Activated CD4-positive, alpha-beta T cell treated with anti-CD3 and anti-CD28 coated beads for 36 hours (primary cell): ENCODE measurements around the gene CEP72. TPM values are rescaled to one million over a fixed set of nuclear protein-coding genes. Genes with fewer than 3 reads are reported as not detected.

ENCODE experiments used
- ATAC-seq: fragments of 200-7000 bp; cut with Tn5 transposase; one replicate; pipeline ENCODE4 v1.10.0; 2021; ENCODE audit warnings: mild to moderate bottlenecking, moderate library complexity
- CTCF ChIA-PET: fragments of 350-600 bp; sonication (Branson Sonifier 250); formaldehyde crosslinking; loops from one replicate; lab custom pipeline; 2021; ENCODE audit warnings: antibody characterized with exemption; lab: Charles Lee
- POLR2A ChIA-PET: fragments of 350-600 bp; sonication (Branson Sonifier 250); formaldehyde crosslinking; loops from one replicate; lab custom pipeline; 2021; ENCODE audit warnings: antibody characterized with exemption, inconsistent platforms; lab: Charles Lee
- DNase-seq: peaks from one replicate; pipeline ENCODE4 v3.0.0-alpha.2; 2020
- H3K27ac Mint-ChIP-seq: one replicate; pipeline ENCODE4 v1.8.0; 2021; ENCODE audit warnings: mixed read lengths
- H3K27me3 Mint-ChIP-seq: one replicate; pipeline ENCODE4 v1.8.0; 2021; ENCODE audit warnings: mixed read lengths
- H3K36me3 Mint-ChIP-seq: one replicate; pipeline ENCODE4 v1.8.0; 2021; ENCODE audit warnings: low read depth, mixed read lengths
- H3K4me1 Mint-ChIP-seq: one replicate; pipeline ENCODE4 v1.8.0; 2021; ENCODE audit warnings: mixed read lengths
- H3K4me3 Mint-ChIP-seq: one replicate; pipeline ENCODE4 v1.8.0; 2021; ENCODE audit warnings: mild to moderate bottlenecking, moderate library complexity, mixed read lengths
- H3K9me3 Mint-ChIP-seq: one replicate; pipeline ENCODE4 v1.8.0; 2021; ENCODE audit warnings: low read depth, mixed read lengths
- intact Hi-C, 2 experiments: fragments of 100-400 bp; cut with DNase I in 1 of 2; cut with micrococcal nuclease in 1 of 2; formaldehyde crosslinking; loops; one replicate each; pipeline versions ENCODE4 v1.14.2 to v1.15.1; 2022 to 2024; cut with DNase I, micrococcal nuclease
- total RNA-seq, 2 experiments: library from RNA; stranded (reverse); gene quantifications; one replicate each; pipeline ENCODE4 v1.2.3, GENCODE V29; 2021

CEP72 gene
- total RNA-seq, 2 experiments from 2014 or later: 23.7 to 26.4 TPM

- Mint-ChIP-seq H3K27ac (no peak overlapping the region), H3K36me3 (peaks cover 31% of the 10 kb centered on the region), H3K27me3 (no peaks in the 10 kb centered on the region), H3K9me3 (no peaks in the 10 kb centered on the region), H3K4me3 (no peak overlapping the region), H3K4me1 (no peaks in the 10 kb centered on the region)
- intact Hi-C loops: no loop called here
- ATAC-seq: no peak
- CTCF ChIA-PET: no interaction called here
- DNase-seq: no peak
- POLR2A ChIA-PET: no interaction called here
These were observed 42.1 kb downstream of the CEP72 start for GRCh38 chr5:654071-654778.

- intact Hi-C loops: no loop called here
- CTCF ChIA-PET: no interaction called here
- Mint-ChIP-seq H3K4me1 (no peaks in the 10 kb centered on the region), H3K9me3 (no peaks in the 10 kb centered on the region), H3K27ac (no peak overlapping the region), H3K4me3 (no peak overlapping the region), H3K27me3 (no peaks in the 10 kb centered on the region), H3K36me3 (peaks cover 36% of the 10 kb centered on the region)
- DNase-seq: no peak
- no peak for ATAC-seq
- POLR2A ChIA-PET: no interaction called here
These were observed 43.3 kb downstream of the CEP72 start for GRCh38 chr5:655406-655805.

- H3K9me3 Mint-ChIP-seq: no peaks in the 10 kb centered on the region
- no peak overlapping the region for H3K4me3 Mint-ChIP-seq
- DNase-seq (no peak), ATAC-seq (no peak)
- intact Hi-C loops: no loop called here
- H3K27ac Mint-ChIP-seq: no peak overlapping the region
- POLR2A ChIA-PET: interaction anchor here (0.6 kb wide), 1 partner anchor 43 kb away, joined by 6 read pairs; no protein-coding TSS in a partner anchor
- CTCF ChIA-PET: interaction anchor here (0.7 to 1.1 kb wide), 2 partner anchors 13 to 116 kb away, joined by 4 to 6 read pairs; no protein-coding TSS in a partner anchor
- H3K4me1 Mint-ChIP-seq: no peaks in the 10 kb centered on the region
- H3K27me3 Mint-ChIP-seq: no peaks in the 10 kb centered on the region
- H3K36me3 Mint-ChIP-seq: peaks cover 36% of the 10 kb centered on the region
These were observed 45.4 kb downstream of the CEP72 start for GRCh38 chr5:657570-657969.

GRCh38 chr5:658103-658502 lies 46.0 kb downstream of the CEP72 start:
- POLR2A ChIA-PET: no interaction called here
- no peaks in the 10 kb centered on the region for H3K27me3 Mint-ChIP-seq
- intact Hi-C loops: no loop called here
- no peak overlapping the region for H3K27ac Mint-ChIP-seq
- ATAC-seq: no peak
- H3K9me3 Mint-ChIP-seq: no peaks in the 10 kb centered on the region
- no peak for DNase-seq
- CTCF ChIA-PET: interaction anchor here (1.1 kb wide), 1 partner anchor 12 kb away, joined by 6 read pairs; no protein-coding TSS in a partner anchor
- no peak overlapping the region for H3K4me3 Mint-ChIP-seq
- no peaks in the 10 kb centered on the region for H3K4me1 Mint-ChIP-seq
- H3K36me3 Mint-ChIP-seq: peaks cover 36% of the 10 kb centered on the region

- ChIA-PET CTCF (no interaction called here), POLR2A (no interaction called here)
- intact Hi-C loops: no loop called here
- no peak for DNase-seq
- no peak overlapping the region for H3K4me3 Mint-ChIP-seq
- ATAC-seq: no peak
- no peaks in the 10 kb centered on the region for H3K27me3 Mint-ChIP-seq
- H3K36me3 Mint-ChIP-seq: peaks cover 31% of the 10 kb centered on the region
- no peaks in the 10 kb centered on the region for H3K9me3 Mint-ChIP-seq
- H3K4me1 Mint-ChIP-seq: no peaks in the 10 kb centered on the region
- no peak overlapping the region for H3K27ac Mint-ChIP-seq
These were observed 47.5 kb downstream of the CEP72 start for GRCh38 chr5:659496-660263.

- ATAC-seq (no peak), DNase-seq (no peak)
- POLR2A ChIA-PET: no interaction called here
- Mint-ChIP-seq H3K9me3 (no peaks in the 10 kb centered on the region), H3K36me3 (peaks cover 31% of the 10 kb centered on the region), H3K27me3 (no peaks in the 10 kb centered on the region), H3K27ac (no peak overlapping the region), H3K4me3 (no peak overlapping the region), H3K4me1 (no peaks in the 10 kb centered on the region)
- intact Hi-C loops: no loop called here
- CTCF ChIA-PET: no interaction called here
These were observed 48.4 kb downstream of the CEP72 start for GRCh38 chr5:660491-661030.

GRCh38 chr5:661891-662750 lies 50.0 kb downstream of the CEP72 start:
- intact Hi-C loops: no loop called here
- no peaks in the 10 kb centered on the region for H3K4me1 Mint-ChIP-seq
- DNase-seq (no peak), ATAC-seq (no peak)
- ChIA-PET POLR2A (no interaction called here), CTCF (interaction anchor here (0.7 kb wide), 1 partner anchor 653 kb away, joined by 4 read pairs; no protein-coding TSS in a partner anchor)
- H3K4me3 Mint-ChIP-seq: no peak overlapping the region
- H3K9me3 Mint-ChIP-seq: no peaks in the 10 kb centered on the region
- no peak overlapping the region for H3K27ac Mint-ChIP-seq
- no peaks in the 10 kb centered on the region for H3K27me3 Mint-ChIP-seq
- H3K36me3 Mint-ChIP-seq: peaks cover 23% of the 10 kb centered on the region

GRCh38 chr5:662751-663435 lies 50.8 kb downstream of the CEP72 start:
- no peak overlapping the region for H3K4me3 Mint-ChIP-seq
- intact Hi-C loops: no loop called here
- H3K9me3 Mint-ChIP-seq: no peaks in the 10 kb centered on the region
- ChIA-PET POLR2A (no interaction called here), CTCF (no interaction called here)
- ATAC-seq (no peak), DNase-seq (no peak)
- peaks cover 22% of the 10 kb centered on the region for H3K36me3 Mint-ChIP-seq
- no peaks in the 10 kb centered on the region for H3K27me3 Mint-ChIP-seq
- H3K4me1 Mint-ChIP-seq: no peaks in the 10 kb centered on the region
- no peak overlapping the region for H3K27ac Mint-ChIP-seq

- POLR2A ChIA-PET: no interaction called here
- ATAC-seq (no peak), DNase-seq (no peak)
- Mint-ChIP-seq H3K27me3 (no peaks in the 10 kb centered on the region), H3K4me1 (no peaks in the 10 kb centered on the region), H3K9me3 (no peaks in the 10 kb centered on the region), H3K36me3 (peaks cover 18% of the 10 kb centered on the region), H3K27ac (no peak overlapping the region), H3K4me3 (no peak overlapping the region)
- intact Hi-C loops: no loop called here
- CTCF ChIA-PET: no interaction called here
These were observed 51.5 kb downstream of the CEP72 start for GRCh38 chr5:663436-664342.

GRCh38 chr5:664343-664993 lies 52.3 kb downstream of the CEP72 start:
- no peak overlapping the region for H3K4me3 Mint-ChIP-seq
- ChIA-PET CTCF (no interaction called here), POLR2A (no interaction called here)
- no peaks in the 10 kb centered on the region for H3K4me1 Mint-ChIP-seq
- ATAC-seq (no peak), DNase-seq (no peak)
- H3K27me3 Mint-ChIP-seq: no peaks in the 10 kb centered on the region
- H3K9me3 Mint-ChIP-seq: no peaks in the 10 kb centered on the region
- intact Hi-C loops: no loop called here
- H3K27ac Mint-ChIP-seq: no peak overlapping the region
- H3K36me3 Mint-ChIP-seq: peaks cover 12% of the 10 kb centered on the region
